ENCODE results near the gene LANCL3. TPM values are rescaled to one million over a fixed set of nuclear protein-coding genes. Genes with fewer than 3 reads are reported as not detected.

LANCL3 gene
- total and polyA plus RNA-seq, 4 experiments from 2014 or later = 0.06 to 0.17 (median 0.12) TPM

DNA sequence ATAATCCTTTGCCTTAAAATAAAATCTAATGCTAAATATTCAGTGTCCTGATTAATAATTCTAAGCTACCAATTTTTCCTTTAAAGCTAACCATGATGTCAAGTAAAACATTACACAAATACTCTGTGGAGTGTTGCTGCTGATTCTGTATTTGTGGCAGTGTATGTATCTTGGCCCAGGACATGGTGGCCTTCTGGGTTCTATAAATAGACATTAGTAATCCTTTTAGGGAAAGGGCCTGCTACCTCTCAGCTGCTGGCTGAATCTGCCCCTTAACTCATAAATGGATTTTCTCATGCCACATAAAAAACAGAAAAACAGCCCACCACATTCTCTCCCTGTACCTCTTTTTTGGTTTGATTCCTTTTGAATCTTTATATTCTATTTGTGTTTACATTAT, 113.0 kb downstream of the LANCL3 start:
- no peaks in the 10 kb centered on the region for H3K36me3 Mint-ChIP-seq
- no peak for DNase-seq
- CTCF ChIA-PET (ENCODE audit: partially characterized antibody) = no interaction called here
- H3K36me3 ChIP-seq (ENCODE audit: insufficient read depth, low read length) = no peaks in the 10 kb centered on the region
- peak overlapping the region in 6 of 8 donors; percentile 10 to 69 (median 54) for H3K4me3 Mint-ChIP-seq
- no peaks in the 10 kb centered on the region for H3K9me3 ChIP-seq (ENCODE audit: control insufficient read depth in 1 of 2, low read length in 2 of 2)
- no peak overlapping the region for H3K27ac ChIP-seq (ENCODE audit: low read depth, low read length)
- no peak overlapping the region for H3K4me3 ChIP-seq (ENCODE audit: low read length in 2 of 2)
- peaks cover 0 to 2% (median 0%) of the 10 kb centered on the region in 4 donors for H3K4me1 Mint-ChIP-seq
- H3K27ac Mint-ChIP-seq = no peak overlapping the region
- no peaks in the 10 kb centered on the region for H3K4me1 ChIP-seq (ENCODE audit: insufficient read depth, low read length)
- H3K27me3 Mint-ChIP-seq = no peaks in the 10 kb centered on the region
- POLR2A ChIA-PET (ENCODE audit: partially characterized antibody) = no interaction called here
- H3K27me3 ChIP-seq (ENCODE audit: insufficient read depth, low read length) = no peaks in the 10 kb centered on the region
- no peaks in the 10 kb centered on the region for H3K9me3 Mint-ChIP-seq
- intact Hi-C loops (cut with micrococcal nuclease) = no loop called here

GRCh38 chrX:37684973-37685372, 113.5 kb downstream of the LANCL3 start:
- CTCF ChIA-PET (ENCODE audit: partially characterized antibody) = no interaction called here
- H3K4me1 Mint-ChIP-seq = peaks cover 0 to 2% (median 0%) of the 10 kb centered on the region in 4 donors
- H3K4me3 ChIP-seq (ENCODE audit: low read length in 2 of 2) = no peak overlapping the region

DNA sequence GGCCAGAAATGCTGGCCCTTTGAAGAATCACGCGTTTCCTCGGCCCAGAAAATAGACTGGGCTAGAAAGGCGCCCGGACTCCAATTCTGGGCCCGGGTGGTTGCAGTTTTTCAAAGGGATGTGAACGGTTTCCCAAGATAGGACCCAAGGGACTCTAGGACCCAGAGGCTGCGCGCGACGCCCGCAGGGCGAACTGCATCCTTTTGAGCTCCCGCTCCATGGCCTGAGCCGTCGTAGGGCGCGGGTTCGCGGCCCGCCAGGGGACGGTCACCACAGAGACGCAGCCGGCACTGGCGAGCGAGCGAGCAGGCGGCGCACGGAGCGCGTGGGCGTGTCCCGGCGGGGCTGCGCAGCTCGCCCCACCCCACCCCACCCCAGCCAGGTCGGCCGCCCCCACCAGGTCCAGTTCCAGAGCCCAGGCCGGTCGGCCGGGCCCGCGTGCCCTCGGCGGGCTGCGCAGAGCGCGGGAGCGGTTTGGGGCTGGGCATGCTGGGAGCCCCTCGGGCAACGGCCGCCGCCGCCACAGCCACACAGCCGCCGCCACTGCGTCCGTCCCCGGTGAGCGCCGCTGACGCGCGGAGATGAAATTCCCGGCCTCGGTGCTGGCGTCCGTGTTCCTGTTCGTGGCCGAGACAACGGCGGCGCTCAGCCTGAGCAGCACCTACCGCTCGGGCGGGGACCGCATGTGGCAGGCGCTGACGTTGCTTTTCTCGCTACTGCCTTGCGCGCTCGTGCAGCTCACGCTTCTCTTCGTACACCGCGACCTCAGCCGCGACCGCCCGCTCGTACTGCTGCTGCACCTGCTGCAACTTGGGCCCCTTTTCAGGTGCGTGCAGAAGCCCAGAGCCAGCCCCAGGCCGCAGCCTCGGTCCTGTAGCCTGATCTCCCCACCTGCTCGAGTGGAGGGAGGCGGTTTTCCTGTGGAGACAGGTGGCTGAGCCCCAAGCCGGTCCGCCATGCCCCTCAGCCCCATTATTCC, 114.2 kb downstream of the LANCL3 start, which contains the start of gene XK:
Gene XK (plus strand): TSS at position 411 of the 979 bp plus-strand sequence. CDS start 171 bp downstream, at position 582.
- Histone ChIP-seq H3K9me3 (ENCODE audit: control insufficient read depth in 1 of 2, low read length in 2 of 2) (no peaks in the 10 kb centered on the region), H3K36me3 (ENCODE audit: insufficient read depth, low read length) (no peaks in the 10 kb centered on the region), H3K4me3 (ENCODE audit: low read length in 2 of 2) (no peak within 1 kb of the TSS), H3K27me3 (ENCODE audit: insufficient read depth, low read length) (no peaks in the 10 kb centered on the region), H3K4me1 (ENCODE audit: insufficient read depth, low read length) (no peaks in the 10 kb centered on the region), H3K27ac (ENCODE audit: low read depth, low read length) (no peak within 1 kb of the TSS)
- H3K27me3 Mint-ChIP-seq = no peaks in the 10 kb centered on the region
- H3K9me3 Mint-ChIP-seq = no peaks in the 10 kb centered on the region
- CTCF ChIA-PET (ENCODE audit: partially characterized antibody) = no interaction called here
- H3K36me3 Mint-ChIP-seq = no peaks in the 10 kb centered on the region
- intact Hi-C loops (cut with micrococcal nuclease) = no loop called here
- POLR2A ChIA-PET (ENCODE audit: partially characterized antibody) = no interaction called here
- H3K4me1 Mint-ChIP-seq = peaks cover 0 to 2% (median 0%) of the 10 kb centered on the region in 4 donors
- peak within 1 kb of the TSS; percentile 61 to 81 (median 76) for H3K4me3 Mint-ChIP-seq
- H3K27ac Mint-ChIP-seq = peak within 1 kb of the TSS in 1 of 7 donors; percentile 35
- DNase-seq = peak; percentile 20 to 47 (median 23)

More at GRCh38 chrX:37684973-37685372, 113.5 kb downstream of the LANCL3 start:
- no peak overlapping the region for H3K27ac Mint-ChIP-seq
- no peaks in the 10 kb centered on the region for H3K27me3 Mint-ChIP-seq
- H3K4me1 ChIP-seq (ENCODE audit: insufficient read depth, low read length) = no peaks in the 10 kb centered on the region
- no peaks in the 10 kb centered on the region for H3K9me3 ChIP-seq (ENCODE audit: control insufficient read depth in 1 of 2, low read length in 2 of 2)
- POLR2A ChIA-PET (ENCODE audit: partially characterized antibody) = no interaction called here
- H3K4me3 Mint-ChIP-seq = peak overlapping the region in 7 of 8 donors; percentile 36 to 69 (median 55)
- DNase-seq = no peak
- H3K27me3 ChIP-seq (ENCODE audit: insufficient read depth, low read length) = no peaks in the 10 kb centered on the region
- intact Hi-C loops (cut with micrococcal nuclease) = no loop called here
- no peak overlapping the region for H3K27ac ChIP-seq (ENCODE audit: low read depth, low read length)
- no peaks in the 10 kb centered on the region for H3K36me3 Mint-ChIP-seq
- no peaks in the 10 kb centered on the region for H3K9me3 Mint-ChIP-seq
- H3K36me3 ChIP-seq (ENCODE audit: insufficient read depth, low read length) = no peaks in the 10 kb centered on the region

- no peak overlapping the region for H3K27ac ChIP-seq (ENCODE audit: low read depth, low read length)
- no peaks in the 10 kb centered on the region for H3K27me3 ChIP-seq (ENCODE audit: insufficient read depth, low read length)
- H3K4me1 ChIP-seq (ENCODE audit: insufficient read depth, low read length) = no peaks in the 10 kb centered on the region
- no peak for DNase-seq
- no peak overlapping the region for H3K4me3 ChIP-seq (ENCODE audit: low read length in 2 of 2)
- peaks cover 0 to 2% (median 0%) of the 10 kb centered on the region in 4 donors for H3K4me1 Mint-ChIP-seq
- POLR2A ChIA-PET (ENCODE audit: partially characterized antibody) = no interaction called here
- H3K27me3 Mint-ChIP-seq = no peaks in the 10 kb centered on the region
- no peaks in the 10 kb centered on the region for H3K9me3 ChIP-seq (ENCODE audit: control insufficient read depth in 1 of 2, low read length in 2 of 2)
- H3K9me3 Mint-ChIP-seq = no peaks in the 10 kb centered on the region
- CTCF ChIA-PET (ENCODE audit: partially characterized antibody) = no interaction called here
- H3K27ac Mint-ChIP-seq = no peak overlapping the region
- H3K4me3 Mint-ChIP-seq = peak overlapping the region; percentile 54 to 81 (median 76)
- H3K36me3 Mint-ChIP-seq = no peaks in the 10 kb centered on the region
- H3K36me3 ChIP-seq (ENCODE audit: insufficient read depth, low read length) = no peaks in the 10 kb centered on the region
- intact Hi-C loops (cut with micrococcal nuclease) = no loop called here
Observed at GRCh38 chrX:37686369-37686995, 115.0 kb downstream of the LANCL3 start.

GRCh38 chrX:37686996-37687395, 115.5 kb downstream of the LANCL3 start:
- H3K4me3 Mint-ChIP-seq = no peak overlapping the region
- H3K36me3 ChIP-seq (ENCODE audit: insufficient read depth, low read length) = no peaks in the 10 kb centered on the region
- DNase-seq = no peak
- no peaks in the 10 kb centered on the region for H3K9me3 ChIP-seq (ENCODE audit: control insufficient read depth in 1 of 2, low read length in 2 of 2)
- H3K27ac Mint-ChIP-seq = no peak overlapping the region
- peaks cover 0 to 2% (median 0%) of the 10 kb centered on the region in 4 donors for H3K4me1 Mint-ChIP-seq
- H3K36me3 Mint-ChIP-seq = no peaks in the 10 kb centered on the region
- no peak overlapping the region for H3K4me3 ChIP-seq (ENCODE audit: low read length in 2 of 2)
- no peaks in the 10 kb centered on the region for H3K27me3 Mint-ChIP-seq
- no peaks in the 10 kb centered on the region for H3K9me3 Mint-ChIP-seq
- POLR2A ChIA-PET (ENCODE audit: partially characterized antibody) = no interaction called here
- CTCF ChIA-PET (ENCODE audit: partially characterized antibody) = no interaction called here
- no peaks in the 10 kb centered on the region for H3K4me1 ChIP-seq (ENCODE audit: insufficient read depth, low read length)
- intact Hi-C loops (cut with micrococcal nuclease) = no loop called here
- no peak overlapping the region for H3K27ac ChIP-seq (ENCODE audit: low read depth, low read length)
- H3K27me3 ChIP-seq (ENCODE audit: insufficient read depth, low read length) = no peaks in the 10 kb centered on the region

DNA sequence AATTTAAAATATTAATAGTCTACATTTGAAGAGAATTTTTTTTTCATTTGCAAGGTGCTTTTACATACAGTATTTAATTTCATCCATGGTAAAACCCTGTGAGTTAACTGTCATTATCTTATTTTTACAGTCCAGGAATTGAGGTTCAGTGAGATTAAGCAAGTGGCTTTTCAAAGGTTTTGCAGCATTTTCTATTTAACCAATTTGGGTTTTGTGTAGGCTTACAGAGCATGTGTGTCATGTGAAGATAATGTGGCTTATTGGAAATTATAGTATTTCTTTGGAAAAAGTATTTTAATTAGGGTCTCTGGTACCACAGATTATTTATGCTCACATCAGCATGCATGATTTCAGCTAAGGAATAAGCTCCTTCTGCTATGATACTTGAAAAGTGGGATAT, 118.7 kb downstream of the LANCL3 start:
- Histone ChIP-seq H3K4me1 (ENCODE audit: insufficient read depth, low read length) (no peaks in the 10 kb centered on the region), H3K36me3 (ENCODE audit: insufficient read depth, low read length) (no peaks in the 10 kb centered on the region), H3K9me3 (ENCODE audit: control insufficient read depth in 1 of 2, low read length in 2 of 2) (no peaks in the 10 kb centered on the region), H3K27ac (ENCODE audit: low read depth, low read length) (no peak overlapping the region), H3K4me3 (ENCODE audit: low read length in 2 of 2) (no peak overlapping the region), H3K27me3 (ENCODE audit: insufficient read depth, low read length) (no peaks in the 10 kb centered on the region)
- POLR2A ChIA-PET (ENCODE audit: partially characterized antibody) = no interaction called here
- peaks cover 0 to 2% (median 0%) of the 10 kb centered on the region in 4 donors for H3K4me1 Mint-ChIP-seq
- H3K27ac Mint-ChIP-seq = no peak overlapping the region
- intact Hi-C loops (cut with micrococcal nuclease) = no loop called here
- H3K9me3 Mint-ChIP-seq = no peaks in the 10 kb centered on the region
- no peak for DNase-seq
- H3K27me3 Mint-ChIP-seq = no peaks in the 10 kb centered on the region
- CTCF ChIA-PET (ENCODE audit: partially characterized antibody) = no interaction called here
- H3K4me3 Mint-ChIP-seq = no peak overlapping the region
- H3K36me3 Mint-ChIP-seq = no peaks in the 10 kb centered on the region

- no peaks in the 10 kb centered on the region for H3K9me3 Mint-ChIP-seq
- H3K4me3 Mint-ChIP-seq = no peak overlapping the region
- no peaks in the 10 kb centered on the region for H3K4me1 Mint-ChIP-seq
- ChIA-PET CTCF (ENCODE audit: partially characterized antibody) (no interaction called here), POLR2A (ENCODE audit: partially characterized antibody) (no interaction called here)
- H3K4me3 ChIP-seq (ENCODE audit: low read length in 2 of 2) = no peak overlapping the region
- H3K27me3 Mint-ChIP-seq = no peaks in the 10 kb centered on the region
- no peak overlapping the region for H3K27ac Mint-ChIP-seq
- no peaks in the 10 kb centered on the region for H3K27me3 ChIP-seq (ENCODE audit: insufficient read depth, low read length)
- H3K9me3 ChIP-seq (ENCODE audit: control insufficient read depth in 1 of 2, low read length in 2 of 2) = no peaks in the 10 kb centered on the region
- intact Hi-C loops (cut with micrococcal nuclease) = no loop called here
- DNase-seq = no peak
- H3K4me1 ChIP-seq (ENCODE audit: insufficient read depth, low read length) = no peaks in the 10 kb centered on the region
- no peaks in the 10 kb centered on the region for H3K36me3 Mint-ChIP-seq
- no peaks in the 10 kb centered on the region for H3K36me3 ChIP-seq (ENCODE audit: insufficient read depth, low read length)
- no peak overlapping the region for H3K27ac ChIP-seq (ENCODE audit: low read depth, low read length)
Observed at GRCh38 chrX:37692918-37693317, 121.5 kb downstream of the LANCL3 start.
